HL-60 (cell line): ENCODE results near the gene THSD7A.
"Not testable (repeated sequence)": the region's sequence is repeated elsewhere in the genome, so short reads cannot be mapped to it uniquely, and the experiment has no call there.

Source experiments
- DNase-seq, 2 experiments: peaks; one replicate each; pipeline ENCODE4 v3.0.0-alpha.2; 2010 to 2020; ENCODE audit warnings: low read depth in 1 of 2, low spot score in 1 of 2
- H3K27ac ChIP-seq: fragments of 250-450 bp; sonication (Bioruptor Pico); replicated peaks from 2 replicates; pipeline ENCODE4 v1.5.1; 2020; ENCODE audit warnings: mild to moderate bottlenecking, moderate library complexity
- H3K27me3 ChIP-seq: fragments of 250-450 bp; sonication (Bioruptor Pico); 2 replicates; pipeline ENCODE4 v1.5.1; 2021; ENCODE audit warnings: mild to moderate bottlenecking, moderate library complexity; ENCODE audit not compliant: insufficient read depth, poor library complexity, severe bottlenecking
- H3K4me3 ChIP-seq: replicated peaks from 2 replicates; pipeline ENCODE4 v1.5.1; 2011; ENCODE audit warnings: mild to moderate bottlenecking, control low read depth, low read length; ENCODE audit not compliant: insufficient read depth
- GABPA ChIP-seq: IDR thresholded peaks from 2 replicates; pipeline ENCODE4 v1.6.1; 2012; ENCODE audit warnings: low read depth
- POLR2AphosphoS5 ChIP-seq: IDR thresholded peaks from 2 replicates; pipeline ENCODE4 v1.6.1; 2012; ENCODE audit warnings: low read depth
- SPI1 ChIP-seq: IDR thresholded peaks from 2 replicates; pipeline ENCODE4 v1.6.1; 2012; ENCODE audit warnings: low read depth, mild to moderate bottlenecking, borderline replicate concordance
- TF ChIP-seq, protein P1 (sequence below): IDR thresholded peaks from one replicate; pipeline ENCODE4 v1.5.1; 2011; ENCODE audit warnings: low read length, control low read depth, inconsistent platforms; ENCODE audit not compliant: insufficient read depth
- TF ChIP-seq, protein P2 (sequence below): IDR thresholded peaks from 2 replicates; pipeline ENCODE4 v1.6.1; 2012; ENCODE audit warnings: low read depth; ENCODE audit not compliant: insufficient replicate concordance

The THSD7A gene

DNA sequence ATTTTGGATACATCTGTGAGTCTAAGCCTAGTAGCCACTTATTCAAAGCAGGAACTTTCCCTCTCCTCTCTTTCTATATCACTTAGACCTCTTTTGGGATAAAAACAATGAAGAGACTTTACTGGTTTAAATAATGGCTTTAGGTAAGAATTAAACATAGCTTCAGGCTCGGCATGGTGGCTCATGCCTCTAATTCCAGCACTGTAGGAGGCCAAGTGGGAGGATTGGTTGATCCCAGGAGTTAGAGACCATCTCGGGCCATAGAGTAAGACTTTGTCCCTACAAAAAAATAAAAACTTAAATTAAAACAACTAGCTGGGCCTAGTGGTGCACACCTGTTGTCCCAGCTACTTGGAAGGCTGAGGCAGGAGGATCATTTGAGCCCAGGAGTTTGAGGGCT, 304.3 kb downstream of the THSD7A start:
- Histone ChIP-seq H3K4me3 (no peak overlapping the region), H3K27me3 (no peaks in the 10 kb centered on the region), H3K27ac (no peak overlapping the region)
- TF ChIP-seq, protein P1, sequence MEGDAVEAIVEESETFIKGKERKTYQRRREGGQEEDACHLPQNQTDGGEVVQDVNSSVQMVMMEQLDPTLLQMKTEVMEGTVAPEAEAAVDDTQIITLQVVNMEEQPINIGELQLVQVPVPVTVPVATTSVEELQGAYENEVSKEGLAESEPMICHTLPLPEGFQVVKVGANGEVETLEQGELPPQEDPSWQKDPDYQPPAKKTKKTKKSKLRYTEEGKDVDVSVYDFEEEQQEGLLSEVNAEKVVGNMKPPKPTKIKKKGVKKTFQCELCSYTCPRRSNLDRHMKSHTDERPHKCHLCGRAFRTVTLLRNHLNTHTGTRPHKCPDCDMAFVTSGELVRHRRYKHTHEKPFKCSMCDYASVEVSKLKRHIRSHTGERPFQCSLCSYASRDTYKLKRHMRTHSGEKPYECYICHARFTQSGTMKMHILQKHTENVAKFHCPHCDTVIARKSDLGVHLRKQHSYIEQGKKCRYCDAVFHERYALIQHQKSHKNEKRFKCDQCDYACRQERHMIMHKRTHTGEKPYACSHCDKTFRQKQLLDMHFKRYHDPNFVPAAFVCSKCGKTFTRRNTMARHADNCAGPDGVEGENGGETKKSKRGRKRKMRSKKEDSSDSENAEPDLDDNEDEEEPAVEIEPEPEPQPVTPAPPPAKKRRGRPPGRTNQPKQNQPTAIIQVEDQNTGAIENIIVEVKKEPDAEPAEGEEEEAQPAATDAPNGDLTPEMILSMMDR, result no peak
- no peak for TF ChIP-seq POLR2AphosphoS5
- TF ChIP-seq GABPA, result no peak
- no peak for TF ChIP-seq SPI1
- TF ChIP-seq, protein P2, sequence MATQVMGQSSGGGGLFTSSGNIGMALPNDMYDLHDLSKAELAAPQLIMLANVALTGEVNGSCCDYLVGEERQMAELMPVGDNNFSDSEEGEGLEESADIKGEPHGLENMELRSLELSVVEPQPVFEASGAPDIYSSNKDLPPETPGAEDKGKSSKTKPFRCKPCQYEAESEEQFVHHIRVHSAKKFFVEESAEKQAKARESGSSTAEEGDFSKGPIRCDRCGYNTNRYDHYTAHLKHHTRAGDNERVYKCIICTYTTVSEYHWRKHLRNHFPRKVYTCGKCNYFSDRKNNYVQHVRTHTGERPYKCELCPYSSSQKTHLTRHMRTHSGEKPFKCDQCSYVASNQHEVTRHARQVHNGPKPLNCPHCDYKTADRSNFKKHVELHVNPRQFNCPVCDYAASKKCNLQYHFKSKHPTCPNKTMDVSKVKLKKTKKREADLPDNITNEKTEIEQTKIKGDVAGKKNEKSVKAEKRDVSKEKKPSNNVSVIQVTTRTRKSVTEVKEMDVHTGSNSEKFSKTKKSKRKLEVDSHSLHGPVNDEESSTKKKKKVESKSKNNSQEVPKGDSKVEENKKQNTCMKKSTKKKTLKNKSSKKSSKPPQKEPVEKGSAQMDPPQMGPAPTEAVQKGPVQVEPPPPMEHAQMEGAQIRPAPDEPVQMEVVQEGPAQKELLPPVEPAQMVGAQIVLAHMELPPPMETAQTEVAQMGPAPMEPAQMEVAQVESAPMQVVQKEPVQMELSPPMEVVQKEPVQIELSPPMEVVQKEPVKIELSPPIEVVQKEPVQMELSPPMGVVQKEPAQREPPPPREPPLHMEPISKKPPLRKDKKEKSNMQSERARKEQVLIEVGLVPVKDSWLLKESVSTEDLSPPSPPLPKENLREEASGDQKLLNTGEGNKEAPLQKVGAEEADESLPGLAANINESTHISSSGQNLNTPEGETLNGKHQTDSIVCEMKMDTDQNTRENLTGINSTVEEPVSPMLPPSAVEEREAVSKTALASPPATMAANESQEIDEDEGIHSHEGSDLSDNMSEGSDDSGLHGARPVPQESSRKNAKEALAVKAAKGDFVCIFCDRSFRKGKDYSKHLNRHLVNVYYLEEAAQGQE, result no peak
- no peak for DNase-seq

DNA sequence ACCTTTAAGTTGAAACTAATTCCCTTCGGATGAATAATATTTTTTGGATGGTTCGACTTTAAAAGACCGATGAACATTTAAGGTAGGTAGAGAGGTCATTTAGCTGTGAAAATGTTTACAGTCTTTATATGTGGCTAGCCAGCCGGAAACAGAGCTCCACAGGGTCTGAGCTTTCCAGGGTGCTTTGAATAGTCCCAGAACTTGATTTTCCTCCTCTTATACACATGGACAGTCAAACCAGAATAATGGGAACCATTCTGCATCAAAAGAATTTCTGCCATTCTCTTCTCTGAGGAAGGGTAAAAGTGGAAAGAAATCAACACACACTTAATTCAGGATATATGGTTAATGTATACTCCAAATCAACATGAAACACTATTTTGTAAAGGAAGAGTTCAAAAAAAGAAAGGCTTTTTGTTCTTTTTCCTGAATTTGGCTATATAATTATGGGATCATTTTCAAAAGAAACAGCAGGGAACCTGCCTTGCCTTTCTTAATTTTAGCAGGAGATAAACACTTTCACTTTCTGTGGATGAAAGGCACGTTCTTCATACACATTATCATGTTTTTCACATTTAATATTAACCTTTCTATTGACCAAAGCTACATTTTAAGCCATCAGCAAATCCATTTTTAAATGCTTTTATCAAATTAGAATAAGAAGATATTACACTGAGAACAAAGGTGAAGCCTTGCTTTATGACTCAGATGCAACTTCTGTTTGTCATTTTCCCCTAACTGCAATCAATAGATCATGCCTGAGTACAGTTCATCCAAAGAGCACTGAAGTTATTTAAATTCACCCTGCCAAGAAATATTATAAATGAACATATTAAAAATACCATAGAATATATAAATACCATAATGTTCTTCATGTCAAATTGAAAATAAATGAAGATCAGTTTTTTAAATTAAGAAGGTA, 307.3 kb downstream of the THSD7A start:
- no peak overlapping the region for H3K27ac ChIP-seq
- no peak overlapping the region for H3K4me3 ChIP-seq
- H3K27me3 ChIP-seq, result no peaks in the 10 kb centered on the region
- no peak for DNase-seq
- TF ChIP-seq, protein P2, result no peak
- no peak for TF ChIP-seq POLR2AphosphoS5
- TF ChIP-seq GABPA, result no peak
- TF ChIP-seq, protein P1, result no peak
- no peak for TF ChIP-seq SPI1

DNA sequence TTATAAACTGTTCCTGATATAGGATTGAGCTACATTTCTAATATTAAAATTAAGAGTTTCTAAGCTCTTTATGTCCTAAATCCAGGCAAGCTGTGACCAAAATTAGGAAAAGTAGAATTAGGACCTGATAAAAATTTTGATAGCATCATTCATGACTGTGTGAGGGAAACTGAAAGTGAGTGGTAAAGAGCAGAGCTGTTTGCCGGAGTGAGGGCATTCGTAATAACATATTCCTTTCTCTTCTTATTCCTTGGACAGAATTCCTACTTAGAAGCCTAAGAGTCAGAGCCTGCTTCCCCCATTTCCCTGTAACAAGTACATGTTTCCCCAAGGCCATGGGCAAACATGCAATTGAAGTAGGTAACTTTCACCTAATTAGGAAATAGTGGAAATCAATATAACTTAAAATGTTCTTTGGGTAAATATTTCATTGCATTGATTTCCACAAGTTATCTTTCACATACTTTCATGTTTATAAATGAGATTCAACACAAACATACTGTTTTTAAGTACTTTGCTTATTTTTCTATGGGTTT, 310.0 kb downstream of the THSD7A start:
- H3K27me3 ChIP-seq, H3K27ac ChIP-seq, DNase-seq, H3K4me3 ChIP-seq: not testable (repeated sequence)

DNA sequence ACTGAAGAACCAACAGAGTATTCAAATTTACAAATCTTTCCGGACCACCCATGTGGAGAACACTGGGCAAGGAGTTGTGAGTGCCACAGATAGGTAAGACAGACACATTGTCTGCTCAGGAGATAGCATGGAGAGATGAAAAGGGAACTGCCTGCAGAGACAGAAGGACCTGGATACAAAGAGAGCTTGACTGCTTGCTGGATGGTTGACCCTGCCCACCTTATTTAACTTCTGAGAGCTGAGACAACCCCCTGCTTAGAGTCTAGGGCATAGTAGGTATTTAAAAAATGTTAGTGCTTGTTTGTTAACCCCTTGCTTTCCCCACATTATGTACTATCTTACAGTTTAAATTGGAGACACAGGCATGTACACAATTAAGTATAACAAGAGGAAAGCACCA, 314.1 kb downstream of the THSD7A start:
- Histone ChIP-seq H3K27ac (no peak overlapping the region), H3K4me3 (no peak overlapping the region), H3K27me3 (no peaks in the 10 kb centered on the region)
- no peak for DNase-seq
- TF ChIP-seq, protein P2, result no peak
- no peak for TF ChIP-seq POLR2AphosphoS5
- TF ChIP-seq, protein P1, result no peak
- no peak for TF ChIP-seq SPI1
- no peak for TF ChIP-seq GABPA
